Upper lobe of right lung (tissue), 1 donor: Measurements from ENCODE around the gene CKB. TPM values are rescaled to one million over a fixed set of nuclear protein-coding genes. Genes with fewer than 3 reads are reported as not detected.

Experiments
- ATAC-seq: fragments of 200-7000 bp; cut with Tn5 transposase; one replicate; pipeline ENCODE4 v1.9.1; 2020; ENCODE audit warnings: mild to moderate bottlenecking, moderate library complexity
- DNase-seq: peaks from one replicate; pipeline ENCODE4 v3.0.0-alpha.2; 2020
- H3K27ac ChIP-seq: fragments of 200-600 bp; one replicate; pipeline ENCODE4 v1.8.0; 2022
- H3K27me3 ChIP-seq: fragments of 200-600 bp; one replicate; pipeline ENCODE4 v1.8.0; 2022; ENCODE audit warnings: mild to moderate bottlenecking
- H3K36me3 ChIP-seq: fragments of 200-600 bp; one replicate; pipeline ENCODE4 v1.8.0; 2022
- H3K4me1 ChIP-seq: fragments of 200-600 bp; one replicate; pipeline ENCODE4 v1.8.0; 2022
- H3K4me3 ChIP-seq: fragments of 200-600 bp; one replicate; pipeline ENCODE4 v1.8.0; 2022; ENCODE audit warnings: mild to moderate bottlenecking
- H3K9me3 ChIP-seq: fragments of 200-600 bp; one replicate; pipeline ENCODE4 v1.8.0; 2022
- intact Hi-C: fragments of 100-400 bp; cut with DNase I; formaldehyde crosslinking; loops from one replicate; pipeline ENCODE4 v1.11.0; 2022
- total RNA-seq: library from RNA; stranded (reverse); fragmentation: NEBNext Ultra II Directional; extraction: Animal tissue kit (Norgen Biotek cat#: 25700); gene quantifications from one replicate; pipeline ENCODE4 v1.2.1, GENCODE V29; 2021
- TF ChIP-seq, protein P1 (sequence below): fragments of 200-600 bp; IDR thresholded peaks from one replicate; pipeline ENCODE4 v1.8.0; 2022; ENCODE audit warnings: antibody characterized with exemption
- donor health status: DM: no; HTN: yes; CAD: no; lungs with severe emphysema.

Gene CKB
- total RNA-seq, 1 donor from 2014 or later = 148 TPM

DNA sequence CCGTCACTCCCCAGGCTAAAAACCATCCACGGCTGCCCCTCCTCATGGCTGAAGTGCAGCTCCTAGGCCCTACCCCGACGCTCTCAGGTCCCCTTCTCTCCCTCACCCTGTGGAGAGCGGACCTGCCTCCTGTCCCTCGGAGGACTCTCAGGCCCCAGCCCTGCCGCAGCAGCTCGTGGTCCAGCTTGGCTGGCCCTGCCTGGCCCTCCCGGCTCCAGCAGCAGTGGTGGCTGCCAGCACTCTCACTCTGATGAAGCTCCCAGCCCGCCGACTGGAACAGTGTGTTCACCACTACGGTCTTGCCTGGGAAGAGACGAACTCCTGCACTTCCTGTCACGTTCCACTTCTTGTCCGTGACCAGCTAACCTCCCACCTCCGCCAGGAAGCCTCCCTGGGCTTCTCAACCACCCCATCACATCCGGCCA is 28.7 kb upstream of the CKB start:
- intact Hi-C loops = no loop called here
- peak; percentile 1 for ATAC-seq
- TF ChIP-seq, protein P1, sequence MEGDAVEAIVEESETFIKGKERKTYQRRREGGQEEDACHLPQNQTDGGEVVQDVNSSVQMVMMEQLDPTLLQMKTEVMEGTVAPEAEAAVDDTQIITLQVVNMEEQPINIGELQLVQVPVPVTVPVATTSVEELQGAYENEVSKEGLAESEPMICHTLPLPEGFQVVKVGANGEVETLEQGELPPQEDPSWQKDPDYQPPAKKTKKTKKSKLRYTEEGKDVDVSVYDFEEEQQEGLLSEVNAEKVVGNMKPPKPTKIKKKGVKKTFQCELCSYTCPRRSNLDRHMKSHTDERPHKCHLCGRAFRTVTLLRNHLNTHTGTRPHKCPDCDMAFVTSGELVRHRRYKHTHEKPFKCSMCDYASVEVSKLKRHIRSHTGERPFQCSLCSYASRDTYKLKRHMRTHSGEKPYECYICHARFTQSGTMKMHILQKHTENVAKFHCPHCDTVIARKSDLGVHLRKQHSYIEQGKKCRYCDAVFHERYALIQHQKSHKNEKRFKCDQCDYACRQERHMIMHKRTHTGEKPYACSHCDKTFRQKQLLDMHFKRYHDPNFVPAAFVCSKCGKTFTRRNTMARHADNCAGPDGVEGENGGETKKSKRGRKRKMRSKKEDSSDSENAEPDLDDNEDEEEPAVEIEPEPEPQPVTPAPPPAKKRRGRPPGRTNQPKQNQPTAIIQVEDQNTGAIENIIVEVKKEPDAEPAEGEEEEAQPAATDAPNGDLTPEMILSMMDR = no peak
- Histone ChIP-seq H3K36me3 (no peaks in the 10 kb centered on the region), H3K27me3 (no peaks in the 10 kb centered on the region), H3K4me3 (peak overlapping the region; percentile 19), H3K4me1 (peaks cover 21% of the 10 kb centered on the region), H3K27ac (peak overlapping the region; percentile 78), H3K9me3 (no peaks in the 10 kb centered on the region)
- peak; percentile 69 for DNase-seq

DNA sequence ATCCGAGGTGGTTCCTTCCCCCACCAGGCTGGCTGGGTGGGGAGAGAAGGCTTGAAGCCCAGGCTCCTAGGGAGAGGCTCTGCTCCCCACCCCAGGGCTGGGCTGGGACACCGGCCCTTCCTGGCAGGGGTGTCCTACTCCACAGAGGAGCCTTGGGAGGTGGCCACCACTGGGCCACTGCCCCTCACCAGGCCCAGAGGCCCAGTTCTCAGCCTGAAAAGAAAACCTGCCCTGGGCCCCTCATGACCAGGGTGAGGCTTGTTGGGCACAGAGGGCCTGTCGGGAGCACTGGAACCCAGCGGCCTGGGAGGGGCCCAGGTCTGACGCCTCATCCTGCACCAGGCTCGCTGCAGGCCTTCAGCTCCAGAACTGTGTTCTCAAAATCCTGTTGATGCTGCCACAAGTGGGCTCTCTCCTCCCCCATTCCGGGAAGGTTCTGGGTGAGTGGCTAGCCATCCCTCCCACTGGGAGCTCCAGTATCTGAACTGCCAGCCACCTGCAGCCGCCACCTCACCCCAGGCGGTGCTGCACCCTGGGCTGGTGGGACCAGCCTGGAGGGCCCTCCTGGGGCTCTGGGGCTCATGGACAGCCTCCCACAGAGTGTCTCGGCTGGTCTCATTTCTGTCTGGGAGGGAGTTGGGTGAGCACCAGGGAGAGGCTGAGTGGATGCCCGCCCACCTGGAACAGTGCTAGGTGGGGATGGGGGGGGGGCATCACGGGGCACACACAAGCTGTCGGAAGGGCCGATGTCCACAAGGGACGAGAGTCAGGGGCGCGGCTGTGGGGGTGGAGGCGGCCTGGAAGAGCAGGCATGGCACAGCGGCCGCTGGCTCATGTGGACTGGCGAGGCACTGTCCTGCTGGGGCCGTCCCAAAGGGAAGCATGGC is 28.1 kb upstream of the CKB start:
- Histone ChIP-seq H3K36me3 (no peaks in the 10 kb centered on the region), H3K4me3 (peak overlapping the region; percentile 19), H3K4me1 (peaks cover 21% of the 10 kb centered on the region), H3K27ac (peak overlapping the region; percentile 78), H3K9me3 (no peaks in the 10 kb centered on the region), H3K27me3 (no peaks in the 10 kb centered on the region)
- TF ChIP-seq, protein P1 = no peak
- intact Hi-C loops = no loop called here
- DNase-seq (peak; percentile 68), ATAC-seq (peak; percentile 2)

DNA sequence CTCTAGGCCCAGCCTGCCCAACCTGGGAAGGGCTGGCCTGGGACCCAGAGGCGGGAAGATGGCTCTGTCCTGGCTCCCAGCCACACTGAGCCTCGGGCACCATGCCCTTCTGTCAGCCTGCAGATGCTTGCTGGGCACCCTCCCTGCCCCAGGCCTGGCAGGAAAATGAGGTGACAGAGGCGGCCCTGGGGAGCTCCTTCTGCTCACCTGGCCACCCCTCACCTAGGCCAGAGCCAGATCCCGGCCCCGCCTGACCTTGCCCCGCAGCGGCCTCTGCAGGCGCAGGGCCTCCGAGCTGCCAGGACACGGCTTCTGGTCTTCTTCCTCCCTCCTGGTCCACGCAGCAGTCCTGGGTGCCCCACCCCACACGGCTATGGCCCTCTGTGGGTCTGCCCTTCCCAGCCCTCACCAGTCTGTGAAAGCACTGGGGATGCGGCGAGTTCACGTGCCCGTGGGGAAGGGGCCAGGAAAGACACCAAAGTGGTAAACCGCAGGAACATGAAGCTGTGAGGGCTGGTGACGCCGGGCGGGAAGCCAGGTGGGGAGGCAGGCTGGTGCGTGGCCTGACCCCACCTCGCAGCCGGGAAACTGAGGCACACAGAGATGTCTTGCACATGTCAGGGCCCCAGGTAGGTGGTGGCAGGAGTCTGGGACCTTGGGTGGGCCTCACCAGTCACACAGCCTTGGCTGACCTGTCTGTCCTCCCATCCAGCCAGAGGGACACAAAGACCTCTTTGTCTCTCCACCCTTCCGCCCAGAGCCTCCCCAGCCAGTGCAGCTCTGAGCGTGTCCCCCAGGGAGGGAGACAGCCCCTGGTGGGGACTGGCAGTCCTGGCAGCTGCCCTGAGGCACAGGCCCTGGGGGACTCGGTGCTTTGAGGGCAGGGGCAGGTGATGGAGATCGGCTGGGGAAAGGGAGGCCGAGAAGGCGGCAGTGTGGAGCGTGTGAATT is 27.0 kb upstream of the CKB start:
- Histone ChIP-seq H3K36me3 (no peaks in the 10 kb centered on the region), H3K4me3 (no peak overlapping the region), H3K4me1 (peaks cover 21% of the 10 kb centered on the region), H3K9me3 (no peaks in the 10 kb centered on the region), H3K27me3 (no peaks in the 10 kb centered on the region), H3K27ac (no peak overlapping the region)
- DNase-seq (no peak), ATAC-seq (no peak)
- intact Hi-C loops = loop anchor here (5.0 kb wide), 1 partner anchor 47 kb away; no protein-coding TSS in a partner anchor
- TF ChIP-seq, protein P1 = no peak

DNA sequence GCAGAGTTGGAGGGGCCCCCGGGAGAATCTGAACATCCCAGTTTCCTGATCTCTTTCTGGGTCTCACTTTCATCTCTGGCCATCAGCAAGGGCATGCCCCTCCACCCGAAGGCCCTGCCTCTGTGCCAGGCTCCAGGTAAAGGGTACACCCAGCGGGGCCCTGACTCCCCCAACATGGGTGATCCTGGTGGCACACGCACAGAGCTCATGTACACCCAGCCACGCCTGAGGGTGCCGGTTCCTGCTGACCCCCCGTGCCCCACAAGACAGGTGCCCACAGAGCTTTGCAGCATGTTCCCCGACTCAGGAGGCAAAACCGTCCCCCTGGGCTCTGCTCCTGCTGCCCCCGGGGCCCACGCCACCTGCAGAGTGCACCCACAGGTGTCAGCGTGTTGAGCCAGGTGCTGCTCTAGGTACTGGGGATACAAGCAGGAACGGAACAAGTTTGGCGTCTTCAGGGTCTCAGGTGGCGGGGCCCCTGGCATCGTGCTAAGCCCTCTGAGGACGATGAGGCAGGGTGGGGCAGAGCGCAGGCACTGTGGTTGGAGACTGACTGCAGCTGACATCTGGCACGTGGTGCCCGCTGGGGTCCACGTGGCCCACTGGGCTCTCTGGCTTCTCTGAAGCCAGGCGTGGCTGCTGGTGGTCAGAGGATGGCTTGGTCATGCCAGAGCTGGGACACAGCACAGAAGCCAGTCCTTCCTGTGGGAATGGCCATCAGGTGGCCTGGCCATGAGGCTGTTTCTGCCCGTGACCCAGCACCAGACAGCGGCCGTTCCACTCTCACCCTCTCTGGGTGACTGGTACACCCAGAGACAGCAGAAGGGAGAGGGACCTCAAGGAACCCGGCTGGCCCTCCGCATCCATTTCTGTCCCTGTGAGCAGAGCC is 26.1 kb upstream of the CKB start:
- no peak overlapping the region for H3K27ac ChIP-seq
- H3K4me3 ChIP-seq = no peak overlapping the region
- DNase-seq = no peak
- intact Hi-C loops = loop anchor here (5.0 kb wide), 1 partner anchor 46 kb away; no protein-coding TSS in a partner anchor
- TF ChIP-seq, protein P1 = no peak
- no peaks in the 10 kb centered on the region for H3K27me3 ChIP-seq
- H3K36me3 ChIP-seq = no peaks in the 10 kb centered on the region
- ATAC-seq = no peak
- H3K9me3 ChIP-seq = no peaks in the 10 kb centered on the region
- H3K4me1 ChIP-seq = peaks cover 31% of the 10 kb centered on the region
